Measurements from ENCODE around the gene ARMC9.

ARMC9 gene

DNA sequence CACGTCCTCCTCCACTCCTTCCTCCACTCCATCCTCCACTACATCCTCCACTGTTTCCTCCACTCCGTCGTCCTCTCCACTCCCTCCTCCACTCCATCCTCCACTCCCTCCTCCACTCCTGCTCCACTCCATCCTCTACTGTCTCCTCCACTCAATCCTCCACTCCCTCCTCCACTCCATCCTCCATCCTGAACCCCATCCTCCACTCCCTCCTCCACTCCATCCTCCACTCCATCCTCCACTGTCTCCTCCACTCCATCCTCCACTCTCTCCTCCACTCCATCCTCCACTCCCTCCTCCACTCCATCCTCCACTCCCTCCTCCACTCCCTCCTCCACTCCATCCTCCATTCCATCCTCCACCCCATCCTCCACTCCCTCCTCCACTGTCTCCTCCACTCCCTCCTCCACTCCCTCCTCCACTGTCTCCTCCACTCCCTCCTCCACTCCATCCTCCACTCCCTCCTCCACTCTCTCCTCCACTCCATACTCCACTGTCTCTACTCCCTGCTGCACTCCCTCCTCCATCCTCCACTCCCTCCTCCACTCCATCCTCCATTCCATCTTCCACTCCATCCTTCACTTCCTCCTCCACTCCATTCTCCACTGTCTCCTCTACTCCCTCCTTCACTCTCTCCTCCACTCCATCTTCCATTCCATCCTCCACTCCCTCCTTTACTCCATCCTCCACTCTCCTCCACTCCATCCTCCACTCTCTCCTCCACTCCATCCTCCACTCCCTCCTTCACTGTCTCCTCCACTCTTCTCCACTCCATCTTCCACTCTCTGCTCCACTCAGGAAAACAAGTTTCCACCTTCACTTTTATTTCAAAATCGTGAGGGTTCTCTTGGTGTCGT lies 182.8 kb downstream of the ARMC9 start:
- Histone ChIP-seq H2AFZ (ENCODE audit: low read length) (no peak overlapping the region), H4K8ac (ENCODE audit: low read depth, low read length) (no peak overlapping the region), H3K27me3 (ENCODE audit: control insufficient read depth in 3 of 3, insufficient read depth in 3 of 3, low read depth in 1 of 3, low read length in 3 of 3) (no peaks in the 10 kb centered on the region), H2BK15ac (ENCODE audit: low read length) (no peak overlapping the region), H3K4me1 (ENCODE audit: control insufficient read depth in 2 of 2, insufficient read depth in 1 of 2, low read depth in 1 of 2, low read length in 2 of 2) (peaks cover 3 to 12% of the 10 kb centered on the region in 2 donors), H3K4ac (ENCODE audit: low read length) (no peak overlapping the region), H3K4me2 (ENCODE audit: insufficient read depth, low read length, poor library complexity, severe bottlenecking) (no peak overlapping the region), H3K23ac (ENCODE audit: low read depth, low read length, poor library complexity) (peak overlapping the region; percentile 50), H3K27ac (replicated peaks; ENCODE audit: low read length) (no peak overlapping the region), H2BK120ac (ENCODE audit: low read depth, low read length) (no peak overlapping the region), H3K79me1 (ENCODE audit: low read depth, low read length) (no peaks in the 10 kb centered on the region), H3K18ac (ENCODE audit: low read length) (no peak overlapping the region), H2AK5ac (ENCODE audit: low read depth, low read length) (no peak overlapping the region), H3K9me3 (replicated peaks in 1 of 2; ENCODE audit: control insufficient read depth in 2 of 2, insufficient read depth in 1 of 2, low read depth in 1 of 2, low read length in 2 of 2) (peaks cover 0 to 8% of the 10 kb centered on the region in 2 donors), H3K4me3 (ENCODE audit: low read length in 2 of 2) (no peak overlapping the region), H3K14ac (ENCODE audit: low read length) (no peak overlapping the region), H3K36me3 (replicated peaks in 1 of 2; ENCODE audit: control insufficient read depth in 2 of 2, insufficient read depth in 2 of 2, low read length in 2 of 2) (no peaks in the 10 kb centered on the region), H4K91ac (ENCODE audit: low read depth, low read length, poor library complexity) (no peak overlapping the region), H3K9ac (ENCODE audit: low read depth, low read length, poor library complexity) (no peak overlapping the region), H2BK12ac (ENCODE audit: low read length) (no peak overlapping the region), H2BK5ac (ENCODE audit: low read length) (no peak overlapping the region)
- no peak for DNase-seq (ENCODE audit: low spot score)
- 100% methylated on average over 2 to 3 of the region's 5 CpGs for WGBS, 2 donors (ENCODE audit: extremely low coverage in 2 of 2, insufficient read length in 2 of 2, insufficient replicate concordance in 1 of 2)

DNA sequence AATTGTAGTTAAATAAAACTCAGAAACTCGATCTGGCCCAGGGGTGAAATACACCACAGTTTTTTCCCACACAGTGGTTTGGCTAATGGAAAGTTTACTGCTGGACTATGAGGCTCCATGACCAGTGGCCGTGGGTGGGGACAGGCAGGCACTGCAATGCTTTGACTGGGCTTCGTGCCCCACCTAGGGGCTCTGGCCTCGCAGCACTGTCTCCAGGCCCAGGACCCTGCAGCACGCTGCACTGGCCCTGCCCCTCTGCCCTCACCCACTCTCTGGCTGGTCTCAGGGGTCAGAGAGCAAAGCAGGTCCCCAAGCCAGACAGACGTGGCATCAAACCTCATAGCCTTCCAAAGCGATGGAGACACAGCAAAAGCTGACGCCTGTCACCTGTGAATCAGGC lies 183.7 kb downstream of the ARMC9 start:
- no CpG with 5 or more reads among the region's 8 CpGs for WGBS, 2 donors (ENCODE audit: extremely low coverage in 2 of 2, insufficient read length in 2 of 2, insufficient replicate concordance in 1 of 2)
- no peak overlapping the region for H3K4me2 ChIP-seq (ENCODE audit: insufficient read depth, low read length, poor library complexity, severe bottlenecking)

DNA sequence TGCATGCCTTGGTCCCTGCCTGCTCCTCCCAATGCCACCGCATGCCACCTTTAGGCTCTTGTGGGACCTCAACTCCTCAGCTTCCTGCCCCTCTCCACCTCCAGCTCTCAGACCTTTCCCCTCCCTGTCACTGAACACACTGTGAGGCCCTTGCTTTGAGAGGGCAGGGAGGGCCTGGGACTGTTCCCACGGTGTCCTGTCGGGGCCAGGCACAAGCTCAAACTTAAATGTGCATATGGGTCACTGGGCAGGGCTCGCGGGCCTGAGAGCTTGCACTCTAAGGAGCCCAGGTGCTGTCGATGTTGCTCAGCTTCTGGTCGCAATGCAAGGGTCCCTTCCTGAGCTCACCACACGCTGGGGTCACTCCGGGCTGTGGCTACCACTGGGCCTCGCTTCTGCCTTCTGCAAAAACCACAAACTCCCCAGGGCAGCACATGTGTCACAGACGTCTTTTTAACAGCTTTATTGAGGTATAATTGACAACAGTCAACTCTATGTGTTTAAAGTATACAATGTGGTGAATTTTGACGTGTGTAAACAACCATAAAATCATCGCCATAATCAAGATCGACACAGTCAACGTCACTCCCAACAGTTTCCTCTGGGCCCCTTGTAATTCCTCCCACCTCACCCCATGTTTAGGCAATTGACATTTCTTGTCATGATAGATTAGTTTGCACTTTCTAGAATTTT lies 185.1 kb downstream of the ARMC9 start:
- Histone ChIP-seq H3K27me3 (ENCODE audit: control insufficient read depth in 3 of 3, insufficient read depth in 3 of 3, low read depth in 1 of 3, low read length in 3 of 3) (no peaks in the 10 kb centered on the region), H3K14ac (ENCODE audit: low read length) (peak overlapping the region; percentile 14), H2AFZ (ENCODE audit: low read length) (no peak overlapping the region), H3K23ac (ENCODE audit: low read depth, low read length, poor library complexity) (peak overlapping the region; percentile 31), H2BK12ac (ENCODE audit: low read length) (no peak overlapping the region), H3K9me3 (replicated peaks in 1 of 2; ENCODE audit: control insufficient read depth in 2 of 2, insufficient read depth in 1 of 2, low read depth in 1 of 2, low read length in 2 of 2) (peaks cover 0 to 8% of the 10 kb centered on the region in 2 donors), H2BK15ac (ENCODE audit: low read length) (no peak overlapping the region), H4K8ac (ENCODE audit: low read depth, low read length) (no peak overlapping the region), H2BK5ac (ENCODE audit: low read length) (peak overlapping the region; percentile 11), H3K27ac (replicated peaks; ENCODE audit: low read length) (no peak overlapping the region), H3K9ac (ENCODE audit: low read depth, low read length, poor library complexity) (peak overlapping the region; percentile 3), H4K91ac (ENCODE audit: low read depth, low read length, poor library complexity) (no peak overlapping the region), H2BK120ac (ENCODE audit: low read depth, low read length) (no peak overlapping the region), H3K4ac (ENCODE audit: low read length) (no peak overlapping the region), H3K4me2 (ENCODE audit: insufficient read depth, low read length, poor library complexity, severe bottlenecking) (no peak overlapping the region), H3K4me1 (ENCODE audit: control insufficient read depth in 2 of 2, insufficient read depth in 1 of 2, low read depth in 1 of 2, low read length in 2 of 2) (peaks cover 3 to 7% of the 10 kb centered on the region in 2 donors), H2AK5ac (ENCODE audit: low read depth, low read length) (peak overlapping the region; percentile 14), H3K18ac (ENCODE audit: low read length) (no peak overlapping the region), H3K79me1 (ENCODE audit: low read depth, low read length) (no peaks in the 10 kb centered on the region), H3K4me3 (ENCODE audit: low read length in 2 of 2) (no peak overlapping the region), H3K36me3 (replicated peaks in 1 of 2; ENCODE audit: control insufficient read depth in 2 of 2, insufficient read depth in 2 of 2, low read length in 2 of 2) (no peaks in the 10 kb centered on the region)
- no peak for DNase-seq (ENCODE audit: low spot score)
- WGBS, 2 donors (ENCODE audit: extremely low coverage in 2 of 2, insufficient read length in 2 of 2, insufficient replicate concordance in 1 of 2) = no CpG with 5 or more reads among the region's 15 CpGs

More for the DNA sequence above, 183.7 kb downstream of the ARMC9 start:
- H3K4me3 ChIP-seq (ENCODE audit: low read length in 2 of 2) = no peak overlapping the region
- H3K9ac ChIP-seq (ENCODE audit: low read depth, low read length, poor library complexity) = no peak overlapping the region
- no peak overlapping the region for H4K8ac ChIP-seq (ENCODE audit: low read depth, low read length)
- no peak for DNase-seq (ENCODE audit: low spot score)
- H2BK120ac ChIP-seq (ENCODE audit: low read depth, low read length) = no peak overlapping the region
- no peak overlapping the region for H2BK5ac ChIP-seq (ENCODE audit: low read length)
- H3K27ac ChIP-seq (replicated peaks; ENCODE audit: low read length) = no peak overlapping the region
- H2AFZ ChIP-seq (ENCODE audit: low read length) = no peak overlapping the region
- H3K4me1 ChIP-seq (ENCODE audit: control insufficient read depth in 2 of 2, insufficient read depth in 1 of 2, low read depth in 1 of 2, low read length in 2 of 2) = peaks cover 3 to 9% of the 10 kb centered on the region in 2 donors
- H3K36me3 ChIP-seq (replicated peaks in 1 of 2; ENCODE audit: control insufficient read depth in 2 of 2, insufficient read depth in 2 of 2, low read length in 2 of 2) = no peaks in the 10 kb centered on the region
- no peaks in the 10 kb centered on the region for H3K27me3 ChIP-seq (ENCODE audit: control insufficient read depth in 3 of 3, insufficient read depth in 3 of 3, low read depth in 1 of 3, low read length in 3 of 3)
- no peak overlapping the region for H2BK15ac ChIP-seq (ENCODE audit: low read length)
- no peak overlapping the region for H3K14ac ChIP-seq (ENCODE audit: low read length)
- no peak overlapping the region for H3K4ac ChIP-seq (ENCODE audit: low read length)
- no peak overlapping the region for H2AK5ac ChIP-seq (ENCODE audit: low read depth, low read length)
- H3K79me1 ChIP-seq (ENCODE audit: low read depth, low read length) = no peaks in the 10 kb centered on the region
- no peak overlapping the region for H3K23ac ChIP-seq (ENCODE audit: low read depth, low read length, poor library complexity)
- no peak overlapping the region for H4K91ac ChIP-seq (ENCODE audit: low read depth, low read length, poor library complexity)
- H3K9me3 ChIP-seq (replicated peaks in 1 of 2; ENCODE audit: control insufficient read depth in 2 of 2, insufficient read depth in 1 of 2, low read depth in 1 of 2, low read length in 2 of 2) = peaks cover 0 to 8% of the 10 kb centered on the region in 2 donors
- no peak overlapping the region for H2BK12ac ChIP-seq (ENCODE audit: low read length)
- peak overlapping the region; percentile 45 for H3K18ac ChIP-seq (ENCODE audit: low read length)

DNA sequence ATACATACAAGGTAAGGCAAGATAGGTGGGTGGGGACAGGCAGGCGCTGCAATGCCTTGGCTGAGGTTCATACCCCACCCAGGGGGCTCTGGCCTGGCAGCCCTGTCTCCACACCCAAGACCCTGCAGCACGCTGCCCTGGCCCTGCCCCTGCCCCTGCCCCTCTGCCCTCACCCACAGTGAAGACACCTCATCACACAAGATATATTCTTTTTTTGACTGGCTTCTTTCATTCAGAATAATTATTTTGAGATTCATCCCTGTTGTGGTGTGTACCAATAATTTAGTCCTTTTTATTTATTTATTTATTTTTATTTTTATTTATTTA lies 185.6 kb downstream of the ARMC9 start:
- Histone ChIP-seq H3K27ac (replicated peaks; ENCODE audit: low read length) (no peak overlapping the region), H3K4me3 (ENCODE audit: low read length in 2 of 2) (no peak overlapping the region), H3K4me2 (ENCODE audit: insufficient read depth, low read length, poor library complexity, severe bottlenecking) (no peak overlapping the region), H3K79me1 (ENCODE audit: low read depth, low read length) (no peaks in the 10 kb centered on the region), H3K4ac (ENCODE audit: low read length) (no peak overlapping the region), H3K18ac (ENCODE audit: low read length) (no peak overlapping the region), H2BK120ac (ENCODE audit: low read depth, low read length) (no peak overlapping the region), H2BK12ac (ENCODE audit: low read length) (no peak overlapping the region), H4K91ac (ENCODE audit: low read depth, low read length, poor library complexity) (no peak overlapping the region), H3K9me3 (replicated peaks in 1 of 2; ENCODE audit: control insufficient read depth in 2 of 2, insufficient read depth in 1 of 2, low read depth in 1 of 2, low read length in 2 of 2) (peaks cover 0 to 8% of the 10 kb centered on the region in 2 donors), H3K23ac (ENCODE audit: low read depth, low read length, poor library complexity) (no peak overlapping the region), H3K36me3 (replicated peaks in 1 of 2; ENCODE audit: control insufficient read depth in 2 of 2, insufficient read depth in 2 of 2, low read length in 2 of 2) (no peaks in the 10 kb centered on the region), H2AK5ac (ENCODE audit: low read depth, low read length) (no peak overlapping the region), H3K27me3 (ENCODE audit: control insufficient read depth in 3 of 3, insufficient read depth in 3 of 3, low read depth in 1 of 3, low read length in 3 of 3) (no peaks in the 10 kb centered on the region), H3K9ac (ENCODE audit: low read depth, low read length, poor library complexity) (no peak overlapping the region), H3K4me1 (ENCODE audit: control insufficient read depth in 2 of 2, insufficient read depth in 1 of 2, low read depth in 1 of 2, low read length in 2 of 2) (peaks cover 3 to 7% of the 10 kb centered on the region in 2 donors), H2BK5ac (ENCODE audit: low read length) (no peak overlapping the region), H3K14ac (ENCODE audit: low read length) (no peak overlapping the region), H2AFZ (ENCODE audit: low read length) (no peak overlapping the region), H4K8ac (ENCODE audit: low read depth, low read length) (no peak overlapping the region), H2BK15ac (ENCODE audit: low read length) (no peak overlapping the region)
- WGBS, 2 donors (ENCODE audit: extremely low coverage in 2 of 2, insufficient read length in 2 of 2, insufficient replicate concordance in 1 of 2) = no CpG with 5 or more reads among the region's 2 CpGs
- no peak for DNase-seq (ENCODE audit: low spot score)
